Uterus (tissue), 2 donors: ENCODE measurements around the gene CCDC57.

ENCODE experiments used
- CTCF ChIP-seq, 4 experiments: fragments of 200-600 bp in 2 of 4; fragments of 450-650 bp in 2 of 4; sonication (generic) in 2 of 4; IDR thresholded peaks; one replicate each; pipeline ENCODE4 v1.5.1; 2016 to 2019; ENCODE audit warnings: antibody characterized with exemption in 4 of 4, mild to moderate bottlenecking in 2 of 4, moderate library complexity in 1 of 4
- POLR2A ChIP-seq, 2 donors: fragments of 450-650 bp; IDR thresholded peaks; one replicate each; pipeline ENCODE4 v1.6.1; 2016; ENCODE audit warnings: antibody characterized with exemption in 2 of 2, mild to moderate bottlenecking in 1 of 2, moderate library complexity in 1 of 2

GRCh38 chr17:82205720-82206508, 6.7 kb downstream of the CCDC57 start:
- peak; percentile 87 to 95 (median 92) for TF ChIP-seq CTCF (IDR thresholded peaks at IDR 0.05)
- peak in 1 of 2 donors; percentile 40 for TF ChIP-seq POLR2A (IDR thresholded peaks at IDR 0.05)
